DND-41 (cell line): ENCODE results near the gene MYCBP.

ENCODE experiments used
- CTCF ChIP-seq: IDR thresholded peaks from 2 replicates; pipeline ENCODE4 v1.5.1; 2012; ENCODE audit warnings: borderline replicate concordance, low read length, moderate library complexity, mild to moderate bottlenecking; ENCODE audit not compliant: poor library complexity, severe bottlenecking; ENCODE audit errors: extremely low read depth
- EZH2 ChIP-seq: IDR thresholded peaks from 3 replicates; pipeline ENCODE4 v1.6.1; 2012; ENCODE audit warnings: borderline replicate concordance, low read depth, mild to moderate bottlenecking, moderate library complexity, low read length, inconsistent platforms; ENCODE audit not compliant: severe bottlenecking

- TF ChIP-seq CTCF, result no peak
- TF ChIP-seq EZH2, result no peak
Measured at GRCh38 chr1:38859561-38860453, 13.3 kb downstream of the MYCBP start, which contains the start of gene RRAGC.
